HG03442 (cell line): Measurements from ENCODE around the gene COG1.

Experiments used
- ATAC-seq: cut with Tn5 transposase; IDR thresholded peaks from one replicate; pipeline ENCODE4 v1.9.1; 2021; ENCODE audit warnings: mild to moderate bottlenecking, moderate library complexity; ENCODE audit not compliant: unreplicated experiment

COG1 gene

GRCh38 chr17:73170324-73170723, 22.5 kb upstream of the COG1 start:
- ATAC-seq = no peak

- no peak for ATAC-seq
Observed at GRCh38 chr17:73172252-73172651, 20.6 kb upstream of the COG1 start.

GRCh38 chr17:73174126-73174525, 18.7 kb upstream of the COG1 start:
- ATAC-seq = no peak

GRCh38 chr17:73175962-73176565, 16.8 kb upstream of the COG1 start:
- no peak for ATAC-seq

GRCh38 chr17:73179387-73179786, 13.5 kb upstream of the COG1 start:
- ATAC-seq = no peak

GRCh38 chr17:73179878-73180277, 13.0 kb upstream of the COG1 start:
- no peak for ATAC-seq

GRCh38 chr17:73182616-73183310, 10.1 kb upstream of the COG1 start:
- no peak for ATAC-seq

GRCh38 chr17:73184136-73184993, 8.5 kb upstream of the COG1 start:
- no peak for ATAC-seq

- no peak for ATAC-seq
Observed at GRCh38 chr17:73186283-73187050, 6.4 kb upstream of the COG1 start.

- no peak for ATAC-seq
Observed at GRCh38 chr17:73187203-73187769, 5.6 kb upstream of the COG1 start.

GRCh38 chr17:73188011-73188410, 4.8 kb upstream of the COG1 start:
- no peak for ATAC-seq

GRCh38 chr17:73189417-73190099, 3.3 kb upstream of the COG1 start:
- no peak for ATAC-seq

- peak; percentile 33 for ATAC-seq
Observed at GRCh38 chr17:73191443-73192205, 1.2 kb upstream of the COG1 start.

- peak; percentile 54 for ATAC-seq
Observed at GRCh38 chr17:73192206-73192893, 505 bp upstream of the COG1 start.

GRCh38 chr17:73194514-73195222, 1.8 kb downstream of the COG1 start:
- ATAC-seq = no peak

GRCh38 chr17:73196500-73196899, 3.6 kb downstream of the COG1 start:
- no peak for ATAC-seq

GRCh38 chr17:73197161-73197560, 4.3 kb downstream of the COG1 start:
- ATAC-seq = no peak

GRCh38 chr17:73198201-73198929, 5.5 kb downstream of the COG1 start:
- no peak for ATAC-seq
